IMR-90 (cell line): ENCODE measurements around the gene KMT2E. TPM values are rescaled to one million over a fixed set of nuclear protein-coding genes. Genes with fewer than 3 reads are reported as not detected.

ENCODE experiments used
- ATAC-seq: fragments of 200-7000 bp; cut with Tn5 transposase; 2 replicates; pipeline ENCODE4 v1.9.1; 2020; ENCODE audit warnings: low read depth, mild to moderate bottlenecking, moderate library complexity
- BruUV-seq: library from RNA; stranded (reverse); fragments of 400-500 nt; replicated peaks from 2 replicates; lab custom pipeline; 2021; lab: Mats Ljungman, UMichigan
- CTCF ChIA-PET: fragments of 300-600 bp; formaldehyde crosslinking; extraction: SDS; loops from one replicate; lab custom pipeline; 2021; ENCODE audit warnings: antibody characterized with exemption; lab: Yijun Ruan, JAX
- POLR2A ChIA-PET: fragments of 300-600 bp; sonication (Branson Sonifier 250); formaldehyde crosslinking; loops from one replicate; lab custom pipeline; 2022; ENCODE audit warnings: antibody characterized with exemption; ENCODE audit not compliant: unreplicated experiment; lab: Charles Lee
- DNase-seq: peaks from one replicate; pipeline ENCODE4 v3.0.0; 2013
- H2AFZ ChIP-seq: replicated peaks from 2 replicates; pipeline ENCODE3; 2013; ENCODE audit warnings: low read length, mild to moderate bottlenecking; ENCODE audit not compliant: poor library complexity
- H2AK5ac ChIP-seq: 2 replicates; pipeline ENCODE4 v1.6.1; 2013; ENCODE audit warnings: low read depth, low read length, inconsistent platforms
- H2AK9ac ChIP-seq: replicated peaks from 2 replicates; pipeline ENCODE3; 2013; ENCODE audit warnings: mild to moderate bottlenecking, low read depth, low read length, moderate library complexity; ENCODE audit not compliant: poor library complexity
- H2BK120ac ChIP-seq: 2 replicates; pipeline ENCODE4 v1.6.1; 2013; ENCODE audit warnings: low read depth, low read length, inconsistent platforms
- H2BK15ac ChIP-seq: 3 replicates; pipeline ENCODE4 v1.6.1; 2013; ENCODE audit warnings: low read depth, low read length, inconsistent platforms
- H2BK20ac ChIP-seq: 2 replicates; pipeline ENCODE4 v1.6.1; 2013; ENCODE audit warnings: low read depth, mild to moderate bottlenecking, inconsistent platforms, low read length, moderate library complexity
- H2BK5ac ChIP-seq: 2 replicates; pipeline ENCODE4 v1.6.1; 2013; ENCODE audit warnings: mild to moderate bottlenecking, low read depth, low read length, inconsistent platforms; ENCODE audit not compliant: poor library complexity, severe bottlenecking
- H3K14ac ChIP-seq: replicated peaks from 2 replicates; pipeline ENCODE4 v1.6.1; 2013; ENCODE audit warnings: low read depth, low read length, inconsistent platforms
- H3K18ac ChIP-seq: 2 replicates; pipeline ENCODE4 v1.6.1; 2013; ENCODE audit warnings: low read depth, low read length, control low read depth
- H3K23ac ChIP-seq: 2 replicates; pipeline ENCODE4 v1.6.1; 2013; ENCODE audit warnings: low read depth, low read length, inconsistent platforms
- H3K27ac ChIP-seq: 2 replicates; pipeline ENCODE4 v1.5.1; 2013; ENCODE audit warnings: mild to moderate bottlenecking, control low read depth, low read length; ENCODE audit not compliant: insufficient read depth
- H3K27me3 ChIP-seq: 2 replicates; pipeline ENCODE4 v1.6.1; 2013; ENCODE audit warnings: low read length; ENCODE audit not compliant: control insufficient read depth, insufficient read depth
- H3K36me3 ChIP-seq: 2 replicates; pipeline ENCODE4 v1.6.1; 2013; ENCODE audit warnings: low read length, mixed read lengths; ENCODE audit not compliant: control insufficient read depth, insufficient read depth
- H3K4ac ChIP-seq: 2 replicates; pipeline ENCODE4 v1.6.1; 2013; ENCODE audit warnings: low read depth, low read length, inconsistent platforms
- H3K4me1 ChIP-seq: 2 replicates; pipeline ENCODE4 v1.6.1; 2013; ENCODE audit warnings: low read length, mixed read lengths; ENCODE audit not compliant: control insufficient read depth, insufficient read depth
- H3K4me2 ChIP-seq: 2 replicates; pipeline ENCODE4 v1.6.1; 2013; ENCODE audit warnings: low read depth, mild to moderate bottlenecking, control low read depth, low read length, moderate library complexity
- H3K4me3 ChIP-seq: 2 replicates; pipeline ENCODE4 v1.5.1; 2013; ENCODE audit warnings: low read depth, mild to moderate bottlenecking, control low read depth, low read length, moderate library complexity; ENCODE audit not compliant: insufficient read depth
- H3K56ac ChIP-seq: 2 replicates; pipeline ENCODE4 v1.6.1; 2013; ENCODE audit warnings: low read length, inconsistent platforms; ENCODE audit not compliant: insufficient read depth; ENCODE audit errors: extremely low read depth
- H3K79me1 ChIP-seq, 2 experiments: 2 replicates each; pipeline ENCODE4 v1.6.1; 2013; ENCODE audit warnings: low read length in 2 of 2, inconsistent platforms in 1 of 2, low read depth in 1 of 2
- H3K9ac ChIP-seq: 2 replicates; pipeline ENCODE4 v1.6.1; 2013; ENCODE audit warnings: low read depth, low read length, control low read depth
- H3K9me1 ChIP-seq: 2 replicates; pipeline ENCODE4 v1.6.1; 2013; ENCODE audit warnings: low read length, inconsistent platforms; ENCODE audit not compliant: insufficient read depth
- H3K9me3 ChIP-seq: 2 replicates; pipeline ENCODE4 v1.6.1; 2013; ENCODE audit warnings: low read length; ENCODE audit not compliant: control insufficient read depth, insufficient read depth
- H4K20me1 ChIP-seq: 2 replicates; pipeline ENCODE4 v1.6.1; 2013; ENCODE audit warnings: low read length, inconsistent platforms; ENCODE audit not compliant: insufficient read depth
- H4K5ac ChIP-seq: 2 replicates; pipeline ENCODE4 v1.6.1; 2013; ENCODE audit warnings: mild to moderate bottlenecking, low read depth, low read length, control low read depth
- H4K8ac ChIP-seq, 2 experiments: 2 replicates each; pipeline ENCODE4 v1.6.1; 2013; ENCODE audit warnings: low read depth in 2 of 2, low read length in 2 of 2, control low read depth in 1 of 2, inconsistent platforms in 1 of 2
- H4K91ac ChIP-seq: 2 replicates; pipeline ENCODE4 v1.6.1; 2013; ENCODE audit warnings: low read depth, low read length, inconsistent platforms; ENCODE audit not compliant: insufficient read depth
- BHLHE40 ChIP-seq: fragments of 150-350 bp; IDR thresholded peaks from 2 replicates; pipeline ENCODE4 v1.6.1; 2016; ENCODE audit warnings: mild to moderate bottlenecking, low read depth, low read length
- CEBPB ChIP-seq: IDR thresholded peaks from 2 replicates; pipeline ENCODE4 v1.6.1; 2012; ENCODE audit warnings: low read depth, low read length, improper control_type of control experiment
- CHD1 ChIP-seq: IDR thresholded peaks from 2 replicates; pipeline ENCODE4 v1.6.1; 2012; ENCODE audit warnings: low read depth, low read length, improper control_type of control experiment
- CTCF ChIP-seq: conservative IDR thresholded peaks from 2 replicates; pipeline ENCODE4 v1.5.1; 2012; ENCODE audit warnings: mild to moderate bottlenecking, low read depth, low read length, improper control_type of control experiment
- FOS ChIP-seq: fragments of 150-350 bp; IDR thresholded peaks from 2 replicates; pipeline ENCODE4 v1.6.1; 2016; ENCODE audit warnings: low read depth, low read length
- MAFK ChIP-seq: IDR thresholded peaks from 2 replicates; pipeline ENCODE4 v1.6.1; 2012; ENCODE audit warnings: low read depth, low read length, improper control_type of control experiment
- MAZ ChIP-seq: IDR thresholded peaks from 2 replicates; pipeline ENCODE4 v1.6.1; 2012; ENCODE audit warnings: low read depth, mild to moderate bottlenecking, low read length, improper control_type of control experiment, moderate library complexity, borderline replicate concordance
- MXI1 ChIP-seq: IDR thresholded peaks from 2 replicates; pipeline ENCODE4 v1.6.1; 2012; ENCODE audit warnings: low read depth, mild to moderate bottlenecking, low read length, moderate library complexity, borderline replicate concordance
- NFE2L2 ChIP-seq: fragments of 150-350 bp; IDR thresholded peaks from 2 replicates; pipeline ENCODE4 v1.6.1; 2016; ENCODE audit warnings: low read depth, mild to moderate bottlenecking, low read length
- POLR2A ChIP-seq: IDR thresholded peaks from 2 replicates; pipeline ENCODE4 v1.6.1; 2012; ENCODE audit warnings: mild to moderate bottlenecking, low read depth, low read length
- WGBS, 2 experiments: methylation state at CpG; one replicate each; pipeline versions ENCODE4 v1.1.5 to v1.1.7; 2013; ENCODE audit warnings: missing lambda C conversion rate in 2 of 2; ENCODE audit not compliant: insufficient read length in 1 of 2; ENCODE audit errors: extremely low coverage in 2 of 2; 5-methylcytosine and 5-hydroxymethylcytosine counted together
- dilution Hi-C: fragments of 300-500 bp; cut with HindIII; formaldehyde crosslinking; loops from one replicate; pipeline ENCODE4 v1.14.3; 2018; ENCODE audit warnings: low sequenced_read_pairs; ENCODE audit not compliant: unreplicated experiment
- in situ Hi-C: fragments of 300-500 bp; cut with MboI; formaldehyde crosslinking; loops from 3 replicates; pipeline ENCODE4 v1.14.3; 2019; ENCODE audit warnings: low sequenced_read_pairs, inconsistent platforms, mixed read lengths
- intact Hi-C: fragments of 100-400 bp; cut with micrococcal nuclease; formaldehyde crosslinking; loops from 2 replicates; pipeline ENCODE4 v1.10.0; 2022
- polyA plus RNA-seq, 3 experiments: library from polyadenylated mRNA; depleted of rRNA; stranded (reverse); fragments of >200 nt; gene quantifications; 2 replicates each; pipeline ENCODE4 v1.2.3, GENCODE V29; 2012; ENCODE audit warnings: low replicate concordance in 1 of 3
- total RNA-seq: library from RNA; depleted of rRNA; stranded (reverse); fragments of >200 nt; gene quantifications from 2 replicates; pipeline ENCODE4 v1.2.3, GENCODE V29; 2012
- TF ChIP-seq, protein P1 (sequence below): fragments of 150-350 bp; IDR thresholded peaks from 2 replicates; pipeline ENCODE4 v1.6.1; 2017; ENCODE audit warnings: mild to moderate bottlenecking, antibody characterized with exemption, low read length, low read depth

Gene KMT2E
- total and polyA plus RNA-seq, 2 of the 4 experiments (the other 2 are of a cell fraction), result 16.8 to 79.2 TPM

DNA sequence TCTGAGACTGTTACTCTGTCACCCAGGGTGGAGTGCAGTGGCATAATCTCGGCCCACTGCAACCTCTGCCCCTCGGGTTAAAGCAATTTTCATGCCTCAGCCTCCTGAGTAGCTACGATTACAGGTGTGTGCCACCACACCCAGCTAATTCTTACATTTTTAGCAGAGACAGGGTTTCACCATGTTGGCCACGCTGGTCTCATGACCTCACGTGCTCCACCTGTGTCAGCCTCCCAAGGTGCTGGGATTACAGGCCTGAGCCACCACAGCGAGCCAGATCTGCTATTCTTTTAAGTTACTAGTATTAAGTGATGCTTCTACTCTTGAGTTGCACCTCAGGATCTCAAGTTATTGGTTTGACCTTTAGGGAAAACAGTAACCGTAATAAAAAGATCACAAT, 23.0 kb upstream of the KMT2E start:
- Histone ChIP-seq H3K23ac (no peak overlapping the region), H2AK9ac (no peak overlapping the region), H3K36me3 (peaks cover 15% of the 10 kb centered on the region), H3K4me1 (peaks cover 8% of the 10 kb centered on the region), H4K91ac (no peak overlapping the region), H3K4me2 (no peak overlapping the region), H3K9me1 (peaks cover 19% of the 10 kb centered on the region), H2AK5ac (no peak overlapping the region), H3K56ac (no peak overlapping the region), H4K5ac (no peak overlapping the region), H2AFZ (no peak overlapping the region), H3K27ac (no peak overlapping the region), H3K9ac (0 out of 2 replicates have a peak overlapping the region, but pooled peaks have one; percentile 29), H3K9me3 (no peaks in the 10 kb centered on the region), H2BK20ac (no peak overlapping the region), H3K4ac (no peak overlapping the region), H3K79me1 (peaks cover 7 to 62% of the 10 kb centered on the region in 2 experiments; a peak in 3 of 4 replicates), H2BK120ac (no peak overlapping the region), H3K18ac (no peak overlapping the region), H4K20me1 (peaks cover 48% of the 10 kb centered on the region), H3K14ac (no peak overlapping the region), H2BK15ac (no peak overlapping the region), H3K27me3 (no peaks in the 10 kb centered on the region), H2BK5ac (no peak overlapping the region), H3K4me3 (no peak overlapping the region), H4K8ac (no peak overlapping the region)
- intact Hi-C loops, result no loop called here
- in situ Hi-C loops, result no loop called here
- ChIA-PET POLR2A (no interaction called here), CTCF (no interaction called here)
- 97% methylated on average over 5 of the region's 7 CpGs; no CpG with 5 or more reads in 1 of the 2 experiments for WGBS, 2 experiments
- no peak for TF ChIP-seq MAFK
- no peak for TF ChIP-seq MAZ
- no peak for TF ChIP-seq NFE2L2
- no peak for TF ChIP-seq POLR2A
- TF ChIP-seq MXI1, result no peak
- TF ChIP-seq BHLHE40, result no peak
- TF ChIP-seq, protein P1, sequence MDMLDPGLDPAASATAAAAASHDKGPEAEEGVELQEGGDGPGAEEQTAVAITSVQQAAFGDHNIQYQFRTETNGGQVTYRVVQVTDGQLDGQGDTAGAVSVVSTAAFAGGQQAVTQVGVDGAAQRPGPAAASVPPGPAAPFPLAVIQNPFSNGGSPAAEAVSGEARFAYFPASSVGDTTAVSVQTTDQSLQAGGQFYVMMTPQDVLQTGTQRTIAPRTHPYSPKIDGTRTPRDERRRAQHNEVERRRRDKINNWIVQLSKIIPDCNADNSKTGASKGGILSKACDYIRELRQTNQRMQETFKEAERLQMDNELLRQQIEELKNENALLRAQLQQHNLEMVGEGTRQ, result no peak
- TF ChIP-seq CHD1, result no peak
- TF ChIP-seq FOS, result no peak
- TF ChIP-seq CEBPB, result no peak
- no peak for TF ChIP-seq CTCF
- dilution Hi-C loops, result no loop called here
- DNase-seq (no peak), ATAC-seq (no peak)
- BruUV-seq, result no TSS peak
